Fibroblast of lung (primary cell): ENCODE data around the gene TNIK. TPM values are rescaled to one million over a fixed set of nuclear protein-coding genes. Genes with fewer than 3 reads are reported as not detected.

Experiments
- DNase-seq, 2 donors: peaks; one replicate each; pipeline versions ENCODE4 v3.0.0 to v3.0.0-alpha.2; 2010; ENCODE audit warnings: low read depth in 2 of 2
- H2AFZ ChIP-seq: 2 replicates; pipeline ENCODE4 v1.5.1; 2012; ENCODE audit warnings: low read length, control low read depth, inconsistent platforms
- H3K27ac ChIP-seq: 2 replicates; pipeline ENCODE4 v1.5.1; 2011; ENCODE audit warnings: low read length, control low read depth; ENCODE audit not compliant: insufficient read depth
- H3K27me3 ChIP-seq: 2 replicates; pipeline ENCODE4 v1.5.1; 2011; ENCODE audit warnings: mild to moderate bottlenecking, low read length; ENCODE audit not compliant: control insufficient read depth, insufficient read depth
- H3K36me3 ChIP-seq: 2 replicates; pipeline ENCODE4 v1.5.1; 2011; ENCODE audit warnings: low read length; ENCODE audit not compliant: control insufficient read depth, insufficient read depth
- H3K4me1 ChIP-seq: 2 replicates; pipeline ENCODE4 v1.5.1; 2011; ENCODE audit warnings: low read length; ENCODE audit not compliant: control insufficient read depth, insufficient read depth; ENCODE audit errors: extremely low read depth
- H3K4me2 ChIP-seq: 2 replicates; pipeline ENCODE4 v1.5.1; 2011; ENCODE audit warnings: low read length, control low read depth; ENCODE audit not compliant: insufficient read depth; ENCODE audit errors: extremely low read depth
- H3K4me3 ChIP-seq, 4 experiments: fragments of 200-600 bp in 1 of 4; sonication (generic) in 1 of 4; replicated peaks in 1 of 4; 2 replicates each; pipeline ENCODE4 v1.5.1; 2011 to 2016; ENCODE audit warnings: low read length in 4 of 4, low read depth in 3 of 4, mild to moderate bottlenecking in 3 of 4, control low read depth in 2 of 4, inconsistent platforms in 1 of 4, mixed read lengths in 1 of 4; ENCODE audit not compliant: insufficient read depth in 1 of 4; ENCODE audit errors: control extremely low read depth in 1 of 4
- H3K79me2 ChIP-seq: 2 replicates; pipeline ENCODE4 v1.5.1; 2012; ENCODE audit warnings: mild to moderate bottlenecking, low read length, inconsistent platforms; ENCODE audit not compliant: control insufficient read depth, insufficient read depth
- H3K9ac ChIP-seq: 2 replicates; pipeline ENCODE4 v1.5.1; 2011; ENCODE audit warnings: mild to moderate bottlenecking, low read length, control low read depth; ENCODE audit not compliant: insufficient read depth
- H3K9me3 ChIP-seq: 2 replicates; pipeline ENCODE4 v1.5.1; 2012; ENCODE audit warnings: low read depth, low read length; ENCODE audit not compliant: control insufficient read depth, insufficient read depth
- H4K20me1 ChIP-seq: 2 replicates; pipeline ENCODE4 v1.5.1; 2011; ENCODE audit warnings: low read length; ENCODE audit not compliant: control insufficient read depth, insufficient read depth; ENCODE audit errors: extremely low read depth
- EZH2 ChIP-seq: IDR thresholded peaks from 2 replicates; pipeline ENCODE4 v1.5.1; 2012; ENCODE audit warnings: low read length, control low read depth, mild to moderate bottlenecking; ENCODE audit errors: missing control alignments
- polyA plus RNA-seq, 2 donors: library from polyadenylated mRNA; depleted of rRNA in 1 of 2; stranded (reverse) in 1 of 2; unstranded in 1 of 2; fragments of >200 nt; gene quantifications; 2 replicates each; pipeline ENCODE4 v1.2.1, GENCODE V29; 2011 to 2012; ENCODE audit warnings: missing spikeins in 1 of 2
- total RNA-seq: library from RNA; depleted of rRNA; stranded (reverse); fragments of >200 nt; gene quantifications from 2 replicates; pipeline ENCODE4 v1.2.1, GENCODE V29; 2014
- TF ChIP-seq, protein P1 (sequence below), 2 donors: IDR thresholded peaks in 1 of 2; conservative IDR thresholded peaks in 1 of 2; 1 replicate in 1 of 2; 2 replicates in 1 of 2; pipeline ENCODE4 v1.5.1; 2011 to 2012; ENCODE audit warnings: low read length in 2 of 2, control low read depth in 1 of 2, inconsistent platforms in 1 of 2, low read depth in 1 of 2, mild to moderate bottlenecking in 1 of 2

TNIK gene
- total and polyA plus RNA-seq, 2 donors (not counting 1 experiment from before 2014, with no cell fraction given), result 13.8 to 39.3 TPM

DNA sequence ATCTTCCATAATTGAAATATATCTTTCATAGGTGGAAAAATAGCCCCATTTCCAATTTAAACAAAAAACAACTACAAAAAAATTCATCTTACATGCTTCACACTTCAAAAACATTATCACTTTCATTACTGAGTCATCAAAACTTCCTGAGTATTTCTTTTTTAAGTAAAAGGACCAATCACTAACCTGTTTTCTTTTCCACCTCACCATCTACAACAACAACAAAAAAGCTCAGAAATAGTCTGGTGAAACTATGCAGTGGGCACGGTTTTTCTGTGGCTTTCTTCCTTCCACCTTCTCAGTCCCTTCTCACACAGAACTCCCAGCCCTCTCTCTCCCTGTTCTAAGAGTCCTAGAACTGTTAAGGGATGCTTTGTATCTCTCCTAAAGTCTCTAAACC is 20.3 kb upstream of the TNIK start:
- Histone ChIP-seq H3K36me3 (no peaks in the 10 kb centered on the region), H4K20me1 (no peaks in the 10 kb centered on the region), H2AFZ (no peak overlapping the region), H3K9me3 (no peaks in the 10 kb centered on the region), H3K79me2 (no peaks in the 10 kb centered on the region), H3K4me3 (no peak overlapping the region), H3K27ac (no peak overlapping the region), H3K9ac (no peak overlapping the region), H3K4me1 (no peaks in the 10 kb centered on the region), H3K4me2 (no peak overlapping the region), H3K27me3 (no peaks in the 10 kb centered on the region)
- DNase-seq, result peak in 1 of 2 donors; percentile 43
- no peak for TF ChIP-seq EZH2
- TF ChIP-seq, protein P1, sequence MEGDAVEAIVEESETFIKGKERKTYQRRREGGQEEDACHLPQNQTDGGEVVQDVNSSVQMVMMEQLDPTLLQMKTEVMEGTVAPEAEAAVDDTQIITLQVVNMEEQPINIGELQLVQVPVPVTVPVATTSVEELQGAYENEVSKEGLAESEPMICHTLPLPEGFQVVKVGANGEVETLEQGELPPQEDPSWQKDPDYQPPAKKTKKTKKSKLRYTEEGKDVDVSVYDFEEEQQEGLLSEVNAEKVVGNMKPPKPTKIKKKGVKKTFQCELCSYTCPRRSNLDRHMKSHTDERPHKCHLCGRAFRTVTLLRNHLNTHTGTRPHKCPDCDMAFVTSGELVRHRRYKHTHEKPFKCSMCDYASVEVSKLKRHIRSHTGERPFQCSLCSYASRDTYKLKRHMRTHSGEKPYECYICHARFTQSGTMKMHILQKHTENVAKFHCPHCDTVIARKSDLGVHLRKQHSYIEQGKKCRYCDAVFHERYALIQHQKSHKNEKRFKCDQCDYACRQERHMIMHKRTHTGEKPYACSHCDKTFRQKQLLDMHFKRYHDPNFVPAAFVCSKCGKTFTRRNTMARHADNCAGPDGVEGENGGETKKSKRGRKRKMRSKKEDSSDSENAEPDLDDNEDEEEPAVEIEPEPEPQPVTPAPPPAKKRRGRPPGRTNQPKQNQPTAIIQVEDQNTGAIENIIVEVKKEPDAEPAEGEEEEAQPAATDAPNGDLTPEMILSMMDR (conservative IDR thresholded peaks at IDR 0.05 in 1 of 2, IDR thresholded peaks at IDR 0.05 in 1 of 2; ENCODE audit: low read depth in 1 of 2, low read length in 2 of 2), result no peak

DNA sequence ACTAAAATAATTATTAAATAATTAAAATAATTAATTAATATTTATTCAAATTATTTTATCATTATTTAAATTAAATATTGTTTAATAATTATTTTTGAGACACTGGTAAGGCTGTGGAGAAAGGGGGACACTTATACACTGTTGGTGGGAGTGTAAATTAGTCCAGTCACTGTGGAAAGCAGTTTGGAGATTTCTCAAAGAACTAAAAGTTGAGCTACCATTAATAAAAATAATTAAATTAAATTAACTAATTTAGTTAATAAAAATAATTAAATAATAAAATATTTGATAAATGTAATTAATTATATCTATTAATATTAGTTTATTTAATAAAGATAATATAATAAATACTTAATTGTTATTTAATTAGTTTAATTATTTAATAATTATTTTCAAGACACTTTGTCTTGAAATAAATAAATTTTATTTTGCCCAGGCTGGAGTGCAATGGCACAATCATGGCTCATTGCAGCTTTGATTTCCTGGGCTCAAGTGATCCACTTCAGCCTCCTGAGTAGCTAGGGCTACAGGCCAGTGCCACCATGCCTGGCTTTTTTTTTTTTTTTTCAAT is 16.4 kb upstream of the TNIK start:
- Histone ChIP-seq H4K20me1 (no peaks in the 10 kb centered on the region), H3K4me2 (no peak overlapping the region), H3K9me3 (no peaks in the 10 kb centered on the region), H3K4me1 (no peaks in the 10 kb centered on the region), H3K36me3 (no peaks in the 10 kb centered on the region), H3K27me3 (no peaks in the 10 kb centered on the region), H3K4me3 (no peak overlapping the region), H2AFZ (no peak overlapping the region), H3K27ac (no peak overlapping the region), H3K9ac (no peak overlapping the region), H3K79me2 (no peaks in the 10 kb centered on the region)
- TF ChIP-seq, protein P1 (conservative IDR thresholded peaks at IDR 0.05 in 1 of 2, IDR thresholded peaks at IDR 0.05 in 1 of 2; ENCODE audit: low read depth in 1 of 2, low read length in 2 of 2), result no peak
- no peak for TF ChIP-seq EZH2
- DNase-seq, result no peak

DNA sequence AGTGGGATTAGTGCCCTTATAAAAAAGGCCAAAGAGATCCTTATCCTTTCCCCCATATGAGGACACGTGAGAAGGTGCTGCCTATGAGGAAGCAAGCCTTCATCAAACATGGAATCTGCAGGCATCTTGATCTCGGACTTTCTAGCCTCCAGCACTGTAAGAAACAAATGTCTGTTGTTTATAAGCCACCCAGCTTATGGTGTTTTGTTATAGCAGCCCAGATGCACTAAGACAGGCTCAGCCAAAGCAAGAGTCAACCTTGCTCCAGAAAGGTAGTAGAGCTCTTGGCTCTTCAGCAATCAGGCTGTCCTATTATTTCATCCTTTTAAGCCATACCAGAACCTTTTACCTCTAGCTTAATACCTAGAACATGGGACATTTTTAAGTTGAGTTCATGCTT is 12.3 kb upstream of the TNIK start:
- no peak for TF ChIP-seq EZH2
- TF ChIP-seq, protein P1 (conservative IDR thresholded peaks at IDR 0.05 in 1 of 2, IDR thresholded peaks at IDR 0.05 in 1 of 2; ENCODE audit: low read depth in 1 of 2, low read length in 2 of 2), result no peak
- Histone ChIP-seq H3K4me2 (no peak overlapping the region), H3K9ac (no peak overlapping the region), H4K20me1 (no peaks in the 10 kb centered on the region), H3K27me3 (no peaks in the 10 kb centered on the region), H2AFZ (no peak overlapping the region), H3K36me3 (no peaks in the 10 kb centered on the region), H3K9me3 (no peaks in the 10 kb centered on the region), H3K27ac (no peak overlapping the region), H3K4me1 (no peaks in the 10 kb centered on the region), H3K79me2 (no peaks in the 10 kb centered on the region), H3K4me3 (no peak overlapping the region)
- DNase-seq, result no peak
